Nephron progenitor cell (in vitro differentiated cells): ENCODE results near the gene KRTAP21-3.
"Not testable (repeated sequence)": the region's sequence is repeated elsewhere in the genome, so short reads cannot be mapped to it uniquely, and the experiment has no call there.

ENCODE experiments used
- DNase-seq: peaks from one replicate; pipeline ENCODE4 v3.0.0; 2021
- H3K27ac Mint-ChIP-seq: 2 replicates; pipeline ENCODE4 v1.8.0; 2021; ENCODE audit warnings: mild to moderate bottlenecking, moderate library complexity, mixed read lengths
- H3K27me3 Mint-ChIP-seq: 2 replicates; pipeline ENCODE4 v1.8.0; 2021; ENCODE audit warnings: mild to moderate bottlenecking, low read depth, mixed read lengths; ENCODE audit not compliant: poor library complexity
- H3K36me3 Mint-ChIP-seq: 2 replicates; pipeline ENCODE4 v1.8.0; 2021; ENCODE audit warnings: low read depth, mixed read lengths
- H3K4me1 Mint-ChIP-seq: 2 replicates; pipeline ENCODE4 v1.8.0; 2021; ENCODE audit warnings: mixed read lengths
- H3K4me3 Mint-ChIP-seq: 2 replicates; pipeline ENCODE4 v1.8.0; 2021; ENCODE audit warnings: mild to moderate bottlenecking, moderate library complexity, mixed read lengths
- H3K9me3 Mint-ChIP-seq: 2 replicates; pipeline ENCODE4 v1.8.0; 2021; ENCODE audit warnings: mild to moderate bottlenecking, moderate library complexity, mixed read lengths
- CTCF ChIP-seq: fragments of 200-600 bp; sonication (generic); IDR thresholded peaks from 2 replicates; pipeline ENCODE4 v1.5.0; 2021; ENCODE audit warnings: antibody characterized with exemption

KRTAP21-3 gene

GRCh38 chr21:30718239-30718909 is at the start of gene KRTAP21-3:
Gene KRTAP21-3, minus strand, starts transcription at chr21:30718777. Its CDS starts 18 bp downstream, at chr21:30718759.
- Mint-ChIP-seq H3K4me1 (peaks cover 16% of the 10 kb centered on the region), H3K27ac (no peak within 1 kb of the TSS), H3K4me3 (no peak within 1 kb of the TSS), H3K27me3 (no peaks in the 10 kb centered on the region), H3K36me3 (peaks cover 5% of the 10 kb centered on the region), H3K9me3 (peaks cover 20% of the 10 kb centered on the region)
- no peak for DNase-seq
- TF ChIP-seq CTCF: no peak

- TF ChIP-seq CTCF: no peak
- H3K4me3 Mint-ChIP-seq: no peak overlapping the region
- peaks cover 3% of the 10 kb centered on the region for H3K27me3 Mint-ChIP-seq
- H3K36me3 Mint-ChIP-seq: no peaks in the 10 kb centered on the region
- no peaks in the 10 kb centered on the region for H3K4me1 Mint-ChIP-seq
- H3K9me3 Mint-ChIP-seq: no peaks in the 10 kb centered on the region
- no peak overlapping the region for H3K27ac Mint-ChIP-seq
- no peak for DNase-seq
These were observed 42.2 kb upstream of the KRTAP21-3 start for GRCh38 chr21:30760776-30761175.

- H3K9me3 Mint-ChIP-seq: no peaks in the 10 kb centered on the region
- H3K4me1 Mint-ChIP-seq: no peaks in the 10 kb centered on the region
- no peak for DNase-seq
These were observed 39.7 kb upstream of the KRTAP21-3 start for GRCh38 chr21:30758306-30758705.

GRCh38 chr21:30755328-30755727 is 36.8 kb upstream of the KRTAP21-3 start, which contains the start of gene KRTAP21-1:
Gene KRTAP21-1, minus strand, starts transcription at chr21:30755428. Its CDS starts 50 bp downstream, at chr21:30755378.
- H3K27ac Mint-ChIP-seq: not testable (repeated sequence)

More at GRCh38 chr21:30758306-30758705, 39.7 kb upstream of the KRTAP21-3 start:
- Mint-ChIP-seq H3K4me3 (no peak overlapping the region), H3K27me3 (no peaks in the 10 kb centered on the region), H3K36me3 (no peaks in the 10 kb centered on the region), H3K27ac (no peak overlapping the region)
- TF ChIP-seq CTCF: no peak

GRCh38 chr21:30747159-30747558 is 28.6 kb upstream of the KRTAP21-3 start, which contains the start of gene KRTAP21-2:
Gene KRTAP21-2, minus strand, starts transcription at chr21:30747259. Its CDS starts 57 bp downstream, at chr21:30747202.
- H3K36me3 Mint-ChIP-seq: no peaks in the 10 kb centered on the region
- no peak for DNase-seq
- TF ChIP-seq CTCF: no peak
- no peak within 1 kb of the TSS for H3K4me3 Mint-ChIP-seq
- no peaks in the 10 kb centered on the region for H3K4me1 Mint-ChIP-seq
- H3K27me3 Mint-ChIP-seq: peaks cover 7% of the 10 kb centered on the region
- no peaks in the 10 kb centered on the region for H3K9me3 Mint-ChIP-seq
- H3K27ac Mint-ChIP-seq: no peak within 1 kb of the TSS

More at GRCh38 chr21:30755328-30755727, 36.8 kb upstream of the KRTAP21-3 start, which contains the start of gene KRTAP21-1:
- not testable (repeated sequence) for H3K9me3 Mint-ChIP-seq, H3K27me3 Mint-ChIP-seq, DNase-seq, H3K36me3 Mint-ChIP-seq, H3K4me1 Mint-ChIP-seq, H3K4me3 Mint-ChIP-seq

- no peaks in the 10 kb centered on the region for H3K36me3 Mint-ChIP-seq
- H3K27me3 Mint-ChIP-seq: no peaks in the 10 kb centered on the region
- peaks cover 4% of the 10 kb centered on the region for H3K9me3 Mint-ChIP-seq
- TF ChIP-seq CTCF: no peak
- no peaks in the 10 kb centered on the region for H3K4me1 Mint-ChIP-seq
- DNase-seq: no peak
- no peak overlapping the region for H3K27ac Mint-ChIP-seq
- H3K4me3 Mint-ChIP-seq: no peak overlapping the region
These were observed 21.9 kb upstream of the KRTAP21-3 start for GRCh38 chr21:30740462-30740861.
